HL-60 (cell line): ENCODE data around the gene GUCA1C.

Experiments
- GABPA ChIP-seq: IDR thresholded peaks from 2 replicates; pipeline ENCODE4 v1.6.1; 2012; ENCODE audit warnings: low read depth
- POLR2AphosphoS5 ChIP-seq: IDR thresholded peaks from 2 replicates; pipeline ENCODE4 v1.6.1; 2012; ENCODE audit warnings: low read depth
- SPI1 ChIP-seq: IDR thresholded peaks from 2 replicates; pipeline ENCODE4 v1.6.1; 2012; ENCODE audit warnings: low read depth, mild to moderate bottlenecking, borderline replicate concordance
- TF ChIP-seq, protein P1 (sequence below): IDR thresholded peaks from one replicate; pipeline ENCODE4 v1.5.1; 2011; ENCODE audit warnings: low read length, control low read depth, inconsistent platforms; ENCODE audit not compliant: insufficient read depth
- TF ChIP-seq, protein P2 (sequence below): IDR thresholded peaks from 2 replicates; pipeline ENCODE4 v1.6.1; 2012; ENCODE audit warnings: low read depth; ENCODE audit not compliant: insufficient replicate concordance

DNA sequence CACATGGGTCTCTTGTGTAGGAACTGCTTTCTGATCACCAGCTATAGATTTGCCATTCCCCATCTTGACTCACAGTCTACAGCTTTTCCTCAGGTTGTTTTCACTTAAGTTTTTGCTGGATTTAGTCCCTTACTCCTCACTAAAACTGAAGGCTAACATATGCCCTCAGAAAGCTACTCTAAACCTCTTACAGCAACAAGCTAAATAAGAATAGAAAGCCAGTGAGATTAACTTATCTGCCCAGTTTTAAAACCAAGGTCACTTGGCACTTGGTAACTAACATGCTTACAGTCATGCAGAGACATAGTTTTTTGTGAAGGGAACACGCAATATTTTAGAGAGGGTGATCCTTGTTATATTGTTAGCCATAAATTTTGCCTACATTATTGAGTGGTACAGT is at the start of gene GUCA1C:
- TF ChIP-seq, protein P1, sequence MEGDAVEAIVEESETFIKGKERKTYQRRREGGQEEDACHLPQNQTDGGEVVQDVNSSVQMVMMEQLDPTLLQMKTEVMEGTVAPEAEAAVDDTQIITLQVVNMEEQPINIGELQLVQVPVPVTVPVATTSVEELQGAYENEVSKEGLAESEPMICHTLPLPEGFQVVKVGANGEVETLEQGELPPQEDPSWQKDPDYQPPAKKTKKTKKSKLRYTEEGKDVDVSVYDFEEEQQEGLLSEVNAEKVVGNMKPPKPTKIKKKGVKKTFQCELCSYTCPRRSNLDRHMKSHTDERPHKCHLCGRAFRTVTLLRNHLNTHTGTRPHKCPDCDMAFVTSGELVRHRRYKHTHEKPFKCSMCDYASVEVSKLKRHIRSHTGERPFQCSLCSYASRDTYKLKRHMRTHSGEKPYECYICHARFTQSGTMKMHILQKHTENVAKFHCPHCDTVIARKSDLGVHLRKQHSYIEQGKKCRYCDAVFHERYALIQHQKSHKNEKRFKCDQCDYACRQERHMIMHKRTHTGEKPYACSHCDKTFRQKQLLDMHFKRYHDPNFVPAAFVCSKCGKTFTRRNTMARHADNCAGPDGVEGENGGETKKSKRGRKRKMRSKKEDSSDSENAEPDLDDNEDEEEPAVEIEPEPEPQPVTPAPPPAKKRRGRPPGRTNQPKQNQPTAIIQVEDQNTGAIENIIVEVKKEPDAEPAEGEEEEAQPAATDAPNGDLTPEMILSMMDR: no peak
- TF ChIP-seq, protein P2, sequence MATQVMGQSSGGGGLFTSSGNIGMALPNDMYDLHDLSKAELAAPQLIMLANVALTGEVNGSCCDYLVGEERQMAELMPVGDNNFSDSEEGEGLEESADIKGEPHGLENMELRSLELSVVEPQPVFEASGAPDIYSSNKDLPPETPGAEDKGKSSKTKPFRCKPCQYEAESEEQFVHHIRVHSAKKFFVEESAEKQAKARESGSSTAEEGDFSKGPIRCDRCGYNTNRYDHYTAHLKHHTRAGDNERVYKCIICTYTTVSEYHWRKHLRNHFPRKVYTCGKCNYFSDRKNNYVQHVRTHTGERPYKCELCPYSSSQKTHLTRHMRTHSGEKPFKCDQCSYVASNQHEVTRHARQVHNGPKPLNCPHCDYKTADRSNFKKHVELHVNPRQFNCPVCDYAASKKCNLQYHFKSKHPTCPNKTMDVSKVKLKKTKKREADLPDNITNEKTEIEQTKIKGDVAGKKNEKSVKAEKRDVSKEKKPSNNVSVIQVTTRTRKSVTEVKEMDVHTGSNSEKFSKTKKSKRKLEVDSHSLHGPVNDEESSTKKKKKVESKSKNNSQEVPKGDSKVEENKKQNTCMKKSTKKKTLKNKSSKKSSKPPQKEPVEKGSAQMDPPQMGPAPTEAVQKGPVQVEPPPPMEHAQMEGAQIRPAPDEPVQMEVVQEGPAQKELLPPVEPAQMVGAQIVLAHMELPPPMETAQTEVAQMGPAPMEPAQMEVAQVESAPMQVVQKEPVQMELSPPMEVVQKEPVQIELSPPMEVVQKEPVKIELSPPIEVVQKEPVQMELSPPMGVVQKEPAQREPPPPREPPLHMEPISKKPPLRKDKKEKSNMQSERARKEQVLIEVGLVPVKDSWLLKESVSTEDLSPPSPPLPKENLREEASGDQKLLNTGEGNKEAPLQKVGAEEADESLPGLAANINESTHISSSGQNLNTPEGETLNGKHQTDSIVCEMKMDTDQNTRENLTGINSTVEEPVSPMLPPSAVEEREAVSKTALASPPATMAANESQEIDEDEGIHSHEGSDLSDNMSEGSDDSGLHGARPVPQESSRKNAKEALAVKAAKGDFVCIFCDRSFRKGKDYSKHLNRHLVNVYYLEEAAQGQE: no peak
- TF ChIP-seq POLR2AphosphoS5 (no peak), GABPA (no peak), SPI1 (no peak)
